A549 treated with DMSO at 1 μM for 4 hours (cell line): ENCODE results near the gene ACE2. TPM values are rescaled to one million over a fixed set of nuclear protein-coding genes. Genes with fewer than 3 reads are reported as not detected.

Experiments used
- total RNA-seq: library from RNA; stranded (reverse); fragments of 200-300 nt; extraction: Qiagen RNA extraction; gene quantifications from 5 replicates; pipeline ENCODE4 v1.2.3, GENCODE V29; 2022; ENCODE audit warnings: low read depth

ACE2 gene
- total RNA-seq, result 0.06 TPM in 1 of 5 replicates, not detected in the others

DNA sequence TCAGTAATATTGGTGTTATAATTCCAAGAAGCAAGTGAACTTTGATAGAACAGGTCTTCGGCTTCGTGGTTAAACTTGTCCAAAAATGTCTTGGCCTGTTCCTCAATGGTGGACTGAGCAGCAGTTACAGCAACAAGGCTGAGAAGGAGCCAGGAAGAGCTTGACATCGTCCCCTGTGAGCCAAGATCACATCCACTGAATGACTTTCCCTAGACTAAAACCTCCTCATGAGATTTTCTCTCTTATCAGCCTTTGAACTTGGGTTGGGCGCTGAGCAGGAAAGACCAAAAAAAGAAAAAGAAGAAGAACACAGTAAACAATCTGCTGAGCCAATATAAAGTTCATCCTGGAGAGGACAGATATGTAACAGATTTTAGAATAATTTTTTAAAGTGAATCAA lies at the start of gene ACE2:
TSS of gene ACE2 (minus strand) at position 216 of the 400 bp plus-strand sequence. CDS start at position 167, 49 bp downstream.

Other genes starting within 250 kb of the ACE2 start
- gene VEGFD, start 216.5 kb downstream of the ACE2 start, total RNA-seq, result 0.42 to 0.88 TPM (median 0.53 TPM) in 5 replicates
- gene PIR, start 107.6 kb downstream of the ACE2 start, total RNA-seq, result 54.2 to 59.9 TPM (median 57.0 TPM) in 5 replicates
- not detected in 5 replicates for gene BMX, start 100.2 kb downstream of the ACE2 start, total RNA-seq
- 0.90 to 1.4 TPM (median 1.1 TPM) in 5 replicates for gene CLTRN, start 63.8 kb upstream of the ACE2 start, total RNA-seq
- gene CA5B, start 137.3 kb upstream of the ACE2 start, total RNA-seq, result 2.3 to 5.2 TPM (median 3.6 TPM) in 5 replicates
- gene ZRSR2, start 189.5 kb upstream of the ACE2 start, total RNA-seq, result 9.6 to 11.7 TPM (median 10.6 TPM) in 5 replicates